Head of caudate nucleus (tissue), 42 donors: ENCODE data around the gene MOCOS.
"Not testable (repeated sequence)": the region's sequence is repeated elsewhere in the genome, so short reads cannot be mapped to it uniquely, and the experiment has no call there.

Experiments used
- DNase-seq, 42 donors: peaks; one replicate each; pipeline versions ENCODE4 v3.0.0 to v3.0.0-alpha.2; 2020 to 2021; ENCODE audit warnings: mixed read lengths in 7 of 42
- intact Hi-C: fragments of 100-400 bp; cut with DNase I; formaldehyde crosslinking; loops from one replicate; pipeline ENCODE4 v1.15.0; 2022

The MOCOS gene

DNA sequence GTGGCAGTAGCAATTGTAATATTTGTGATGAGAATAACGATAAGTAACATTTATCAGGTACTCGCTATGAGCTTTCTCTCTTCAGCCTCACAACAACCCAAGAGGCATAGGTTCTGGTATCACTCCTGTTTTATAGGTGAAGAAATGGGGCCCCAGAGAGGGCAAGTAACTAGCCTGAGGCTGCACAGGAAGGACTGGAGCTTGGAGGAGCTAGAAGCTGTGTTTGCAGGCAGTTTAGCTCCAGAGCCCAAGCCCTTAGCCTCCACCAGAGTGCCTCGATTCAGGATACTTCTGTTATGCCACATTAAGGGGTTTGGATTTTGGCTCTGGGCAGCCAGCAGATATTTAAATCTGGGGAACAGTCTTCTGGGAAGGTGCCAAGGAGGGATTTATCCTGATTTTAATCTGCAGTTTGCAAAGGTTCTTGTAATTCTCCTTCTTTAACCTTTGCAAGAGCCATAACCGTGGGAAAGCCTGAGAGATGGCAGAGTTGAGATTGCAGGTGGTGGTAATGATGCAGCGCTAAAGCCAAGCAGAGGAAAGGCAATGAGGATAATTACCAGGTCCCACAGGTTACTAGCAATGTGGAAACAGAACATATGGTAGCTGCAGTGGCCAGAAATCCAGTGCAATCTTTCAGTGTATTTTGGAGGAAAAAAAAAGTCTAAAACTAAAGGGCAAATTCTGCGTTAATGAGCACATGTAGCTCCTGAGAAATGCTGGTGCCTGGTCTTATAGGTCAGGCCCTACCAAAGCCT lies 9.1 kb downstream of the MOCOS start:
- DNase-seq: no peak
- intact Hi-C loops: no loop called here

DNA sequence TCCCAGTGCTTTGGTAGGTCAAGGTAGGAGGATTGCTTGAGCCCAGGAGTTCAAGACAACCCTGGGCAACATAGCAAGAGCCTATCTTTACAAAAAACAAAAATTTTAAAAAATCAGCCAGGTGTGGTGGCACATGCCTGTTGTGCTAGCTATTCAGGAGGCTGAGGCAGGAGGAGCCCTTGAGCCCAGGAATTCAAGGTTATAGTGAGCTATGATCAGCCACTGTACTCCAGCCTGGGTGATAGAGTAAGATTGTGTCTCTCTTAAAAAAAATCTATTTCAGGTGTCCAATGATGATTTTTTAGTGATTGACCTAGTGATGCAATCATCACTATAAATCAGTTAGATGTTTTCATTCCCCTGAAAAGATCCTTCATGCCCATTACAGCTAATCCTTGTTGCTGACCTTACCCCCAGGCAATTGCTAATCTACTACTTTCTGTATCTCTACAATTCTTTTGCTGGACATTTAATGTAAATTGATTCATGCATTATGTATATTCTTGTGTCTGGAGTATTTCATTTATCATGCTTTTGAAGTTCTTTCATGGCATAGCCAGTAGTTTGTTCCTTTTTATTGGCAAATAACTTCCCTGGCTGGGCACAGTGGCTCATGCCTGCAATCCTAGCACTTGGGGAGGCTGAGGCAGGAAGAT lies 10.3 kb downstream of the MOCOS start:
- peak in 1 of 42 donors; percentile 24 for DNase-seq
- intact Hi-C loops: no loop called here

DNA sequence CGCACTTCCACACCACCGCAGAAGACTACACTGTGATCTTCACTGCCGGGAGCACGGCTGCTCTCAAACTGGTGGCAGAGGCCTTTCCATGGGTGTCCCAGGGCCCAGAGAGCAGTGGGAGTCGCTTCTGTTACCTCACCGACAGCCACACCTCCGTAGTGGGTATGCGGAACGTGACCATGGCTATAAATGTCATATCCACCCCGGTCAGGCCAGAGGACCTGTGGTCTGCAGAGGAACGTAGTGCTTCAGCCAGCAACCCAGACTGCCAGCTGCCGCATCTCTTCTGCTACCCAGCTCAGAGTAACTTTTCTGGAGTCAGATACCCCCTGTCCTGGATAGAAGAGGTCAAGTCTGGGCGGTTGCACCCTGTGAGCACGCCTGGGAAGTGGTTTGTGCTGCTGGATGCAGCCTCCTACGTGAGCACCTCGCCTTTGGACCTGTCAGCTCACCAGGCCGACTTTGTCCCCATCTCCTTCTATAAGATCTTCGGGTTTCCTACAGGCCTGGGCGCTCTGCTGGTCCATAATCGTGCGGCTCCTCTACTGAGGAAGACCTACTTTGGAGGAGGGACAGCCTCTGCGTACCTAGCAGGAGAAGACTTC lies 12.5 kb downstream of the MOCOS start:
- intact Hi-C loops: no loop called here
- peak in 1 of 42 donors; percentile 14 for DNase-seq

DNA sequence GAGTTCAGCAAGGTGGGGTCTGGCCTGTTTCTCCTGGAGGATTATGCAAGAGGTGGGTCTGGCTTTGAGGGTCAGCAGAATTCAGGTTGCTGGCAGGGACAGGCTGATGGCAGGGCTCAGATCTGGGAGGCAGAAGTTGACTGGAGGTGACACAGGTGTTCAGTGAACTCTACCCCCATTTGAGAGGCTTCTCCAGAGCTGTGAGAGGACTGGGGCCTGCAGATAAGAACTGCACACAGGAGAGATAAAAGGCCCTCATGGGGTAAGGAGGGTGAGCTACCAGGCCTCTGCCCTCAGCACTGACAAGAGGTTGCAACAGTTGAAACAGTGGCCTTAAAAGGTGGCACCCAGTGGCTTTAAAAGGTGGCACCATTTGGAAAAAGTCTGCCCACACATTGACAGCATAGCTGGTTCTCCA lies 13.1 kb downstream of the MOCOS start:
- DNase-seq: peak in 1 of 42 donors; percentile 12
- intact Hi-C loops: no loop called here

DNA sequence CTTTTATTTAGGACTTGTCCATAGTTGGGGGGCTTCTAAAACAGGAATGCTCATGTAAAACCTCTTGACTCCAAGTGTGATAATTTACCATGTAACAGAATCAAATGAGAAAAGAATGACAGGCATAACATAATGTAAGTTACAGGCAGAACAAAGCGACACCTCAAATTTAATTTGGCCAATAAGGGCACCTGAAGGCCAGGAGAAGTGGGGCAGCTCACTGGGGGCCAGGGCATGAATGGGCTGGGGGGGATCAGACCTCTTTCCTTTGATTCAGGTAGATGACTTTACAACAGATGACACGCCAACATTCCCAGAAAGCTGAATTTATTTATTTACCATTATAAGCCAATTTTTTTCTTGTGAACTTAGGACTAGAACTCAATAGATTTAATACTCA lies 14.5 kb downstream of the MOCOS start:
- DNase-seq: no peak
- intact Hi-C loops: no loop called here

DNA sequence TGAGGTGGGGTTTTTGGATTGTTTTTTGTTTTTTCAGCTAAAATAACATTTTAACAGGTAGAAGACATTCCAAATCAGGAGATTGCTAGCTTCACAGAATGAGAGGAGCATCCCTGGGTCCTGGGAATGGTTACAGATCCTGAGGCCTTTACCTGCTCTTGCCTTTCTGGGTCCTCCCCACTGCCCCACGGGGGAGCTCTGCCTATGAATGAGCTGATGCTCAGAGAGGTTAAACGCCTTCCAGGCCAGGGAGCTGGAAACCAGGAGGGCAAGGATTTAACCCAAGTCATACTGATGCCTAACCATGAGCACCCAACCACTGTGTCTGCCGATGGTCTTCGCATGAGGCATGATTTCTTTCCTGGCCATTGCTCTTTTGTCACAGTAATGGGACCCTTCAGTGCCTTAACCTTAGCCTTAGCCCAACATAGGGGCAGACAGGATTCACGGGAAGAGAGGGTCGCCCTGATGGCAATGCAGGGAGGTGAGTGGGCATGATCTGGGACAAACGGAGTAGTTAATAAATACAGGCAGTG lies 16.1 kb downstream of the MOCOS start:
- peak in 2 of 42 donors; percentile 16 to 27 for DNase-seq
- intact Hi-C loops: no loop called here

DNA sequence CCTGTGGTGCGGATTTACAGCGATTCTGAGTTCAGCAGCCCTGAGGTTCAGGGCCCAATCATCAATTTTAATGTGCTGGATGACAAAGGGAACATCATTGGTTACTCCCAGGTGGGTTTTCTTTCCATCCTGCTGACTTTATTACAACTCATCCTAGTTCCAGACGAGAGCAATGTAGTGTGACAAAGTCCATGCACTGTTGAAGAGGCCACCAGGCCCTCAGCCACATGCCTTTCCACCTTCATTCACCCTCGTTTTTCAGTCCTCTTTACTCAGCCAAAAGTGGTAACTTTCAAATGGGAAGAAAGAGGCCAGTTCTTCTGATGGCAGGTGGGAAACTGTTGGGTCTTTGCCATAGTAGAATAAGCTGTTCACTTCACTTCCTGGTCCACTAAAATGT lies 17.9 kb downstream of the MOCOS start:
- intact Hi-C loops: no loop called here
- DNase-seq: peak in 1 of 42 donors; percentile 11

DNA sequence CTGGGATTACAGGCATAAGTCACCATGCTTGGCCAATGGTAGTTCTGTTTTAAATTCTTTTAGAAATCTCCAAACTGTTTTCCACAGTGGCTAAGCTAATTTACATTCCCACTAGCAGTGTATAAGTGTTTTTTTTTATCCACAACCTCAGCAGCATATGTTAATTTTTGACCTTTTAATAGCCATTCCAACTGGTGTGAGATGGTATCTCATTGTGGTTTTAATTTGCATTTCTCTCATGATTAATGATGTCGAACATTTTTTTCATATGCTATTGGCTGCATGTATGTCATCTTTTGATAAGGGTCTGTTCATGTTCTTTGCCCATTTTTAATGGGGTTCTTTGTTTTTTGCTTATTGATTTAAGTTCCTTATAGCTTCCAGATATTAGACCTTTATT lies 20.0 kb downstream of the MOCOS start:
- intact Hi-C loops: no loop called here
- no peak for DNase-seq

DNA sequence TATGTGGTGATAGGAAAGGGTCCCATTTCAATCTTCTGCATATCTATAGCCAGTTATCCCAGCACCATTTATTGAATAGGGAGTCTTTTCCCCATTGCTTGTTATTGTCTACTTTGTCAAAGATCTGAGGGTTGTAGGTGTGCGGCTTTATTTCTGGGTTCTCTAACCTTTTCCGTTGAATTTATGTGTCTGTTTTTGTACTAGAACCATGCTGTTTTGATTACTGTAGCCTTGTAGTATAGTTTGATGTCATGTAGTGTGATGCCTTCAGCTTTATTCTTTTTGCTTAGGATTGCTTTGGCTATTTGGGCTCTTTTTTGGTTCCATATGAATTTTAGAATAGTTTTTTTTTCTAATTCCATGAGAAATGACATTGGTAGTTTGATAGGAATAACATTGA lies 20.7 kb downstream of the MOCOS start:
- DNase-seq, intact Hi-C loops: not testable (repeated sequence)

DNA sequence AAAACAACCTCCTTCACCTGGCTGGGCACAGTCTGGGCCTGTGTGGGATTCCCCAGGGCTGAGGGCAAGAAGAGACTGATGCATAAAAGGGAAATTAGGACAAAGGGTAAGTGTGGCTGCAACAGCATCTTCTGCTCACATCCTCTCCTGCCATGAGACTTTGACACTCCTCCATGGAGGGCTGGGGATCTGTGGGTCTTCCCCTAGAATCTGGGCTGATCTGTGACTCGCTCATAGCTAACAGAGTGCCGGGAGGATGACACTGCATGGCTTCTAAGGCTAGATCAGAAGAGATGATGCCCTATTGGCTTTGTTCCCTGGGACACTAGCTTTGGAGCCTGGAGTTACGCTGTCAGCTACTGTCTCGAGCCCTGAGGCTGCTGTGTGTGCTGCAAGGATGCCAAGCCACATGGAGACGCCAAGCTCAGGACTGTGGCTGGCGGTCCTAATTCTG lies 24.3 kb downstream of the MOCOS start:
- intact Hi-C loops: no loop called here

DNA sequence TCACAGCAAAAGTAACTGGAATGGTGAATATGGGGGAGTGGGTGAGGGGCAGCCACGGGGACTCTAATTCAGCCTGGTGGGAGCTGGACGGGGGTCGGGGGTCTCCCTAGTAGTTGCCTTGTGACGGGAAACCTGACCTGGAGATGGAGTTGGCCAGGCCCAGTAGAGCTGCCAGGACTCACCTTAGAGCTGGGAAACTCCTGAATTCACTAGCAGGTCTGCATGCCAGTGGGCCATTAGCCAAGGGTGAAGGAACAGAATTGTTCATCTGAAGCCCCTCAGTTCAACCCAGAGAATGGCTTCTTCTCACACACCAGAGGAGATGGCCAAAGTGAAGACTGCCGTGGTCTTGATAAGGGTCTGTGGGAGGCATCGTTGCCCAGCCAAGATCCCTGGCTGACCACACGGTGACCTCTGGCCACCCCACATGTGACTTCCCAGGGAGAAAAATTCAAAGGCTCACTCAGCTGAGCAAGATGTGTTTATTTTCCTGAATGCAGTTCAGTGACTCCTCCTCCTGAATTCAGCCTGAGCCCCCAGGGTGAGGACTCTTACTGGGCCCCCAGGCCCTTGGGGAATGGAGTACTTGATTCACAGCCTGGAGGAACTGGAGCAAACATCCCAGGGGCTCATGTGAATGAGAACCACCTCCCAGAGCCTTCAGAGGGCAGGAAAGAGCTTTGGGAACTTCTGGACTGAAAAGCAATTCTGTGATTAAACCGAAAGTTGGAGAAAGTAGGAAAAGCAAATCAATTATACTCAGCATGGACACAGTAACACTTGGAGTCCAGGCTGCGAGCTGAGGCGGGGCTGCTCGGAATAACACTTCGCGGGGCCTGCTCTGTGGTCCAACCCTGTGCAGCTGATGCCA lies 25.2 kb downstream of the MOCOS start:
- intact Hi-C loops: no loop called here
- peak in 4 of 42 donors; percentile 7 to 38 (median 16) for DNase-seq

More for the DNA sequence above, 24.3 kb downstream of the MOCOS start:
- peak in 2 of 42 donors; percentile 6 to 32 for DNase-seq

DNA sequence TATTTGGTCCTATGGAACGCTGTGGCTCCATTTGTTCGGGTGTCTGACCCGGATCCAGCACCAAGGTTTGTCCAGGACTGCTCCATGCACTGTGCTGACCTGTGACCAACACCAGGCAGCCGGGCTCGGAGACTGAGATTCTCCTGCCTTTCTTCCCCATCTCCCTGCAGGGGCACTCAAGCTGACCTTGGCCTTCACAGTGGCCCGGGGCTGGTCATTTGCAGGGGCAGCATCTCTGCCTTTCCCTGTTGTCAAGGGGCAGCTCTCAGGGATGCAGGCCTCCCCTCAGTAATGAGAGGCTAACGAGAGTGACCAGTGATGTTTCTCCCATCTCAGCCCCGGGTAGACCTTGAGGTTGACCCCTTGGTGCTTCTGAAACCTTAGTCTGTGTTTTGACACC lies 27.5 kb downstream of the MOCOS start:
- intact Hi-C loops: no loop called here
- no peak for DNase-seq

DNA sequence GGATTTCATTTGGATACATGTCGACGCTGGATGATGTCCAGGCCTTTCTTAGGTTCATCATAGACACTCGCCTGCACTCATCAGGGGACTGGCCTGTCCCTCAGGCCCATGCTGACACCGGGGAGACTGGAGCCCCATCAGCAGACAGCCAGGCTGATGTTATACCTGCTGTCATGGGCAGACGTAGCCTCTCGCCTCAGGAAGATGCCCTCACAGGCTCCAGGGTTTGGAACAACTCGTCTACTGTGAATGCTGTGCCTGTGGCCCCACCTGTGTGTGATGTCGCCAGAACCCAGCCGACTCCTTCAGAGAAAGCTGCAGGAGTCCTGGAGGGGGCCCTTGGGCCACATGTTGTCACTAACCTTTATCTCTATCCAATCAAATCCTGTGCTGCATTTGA lies 28.3 kb downstream of the MOCOS start:
- no peak for DNase-seq
- intact Hi-C loops: no loop called here

DNA sequence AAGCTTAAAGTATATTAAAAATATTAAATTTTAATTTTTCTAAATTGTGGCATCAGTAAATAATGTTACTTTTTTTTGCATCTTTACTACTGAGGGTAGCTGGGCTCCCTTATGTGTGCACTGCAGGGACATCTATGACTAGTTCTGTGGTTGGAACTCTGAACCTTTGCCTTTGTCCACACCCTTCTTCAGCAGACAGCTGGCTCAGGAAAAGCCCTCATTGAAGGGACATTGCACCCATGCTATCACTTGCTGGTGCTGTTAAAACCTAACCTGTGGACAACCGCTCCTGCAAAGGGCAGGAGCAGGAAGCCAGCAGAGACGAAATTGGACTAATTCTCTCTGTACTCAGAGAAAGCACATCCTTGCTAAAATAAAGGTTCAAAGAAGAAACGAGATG lies 30.1 kb downstream of the MOCOS start:
- intact Hi-C loops: no loop called here
- DNase-seq: no peak

DNA sequence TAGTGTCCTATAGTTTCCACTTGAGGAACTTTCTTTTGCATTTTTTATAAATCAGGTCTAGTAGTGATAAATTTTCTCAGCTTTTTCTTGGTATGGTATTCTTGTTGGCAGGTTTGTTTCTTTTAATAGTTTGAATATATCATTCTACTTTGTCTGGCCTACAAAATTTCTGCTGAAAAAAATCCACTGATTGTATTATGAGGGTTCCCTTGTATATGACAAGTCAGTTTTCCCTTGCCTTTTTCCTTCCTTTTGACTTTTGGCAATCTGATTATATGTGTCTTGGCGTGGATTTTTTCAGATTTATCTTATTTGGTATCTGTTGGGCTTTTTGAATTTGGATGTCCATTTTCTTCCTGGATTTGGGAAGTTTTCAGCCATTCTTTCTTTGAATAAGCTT lies 41.9 kb downstream of the MOCOS start:
- DNase-seq: no peak
- intact Hi-C loops: no loop called here

DNA sequence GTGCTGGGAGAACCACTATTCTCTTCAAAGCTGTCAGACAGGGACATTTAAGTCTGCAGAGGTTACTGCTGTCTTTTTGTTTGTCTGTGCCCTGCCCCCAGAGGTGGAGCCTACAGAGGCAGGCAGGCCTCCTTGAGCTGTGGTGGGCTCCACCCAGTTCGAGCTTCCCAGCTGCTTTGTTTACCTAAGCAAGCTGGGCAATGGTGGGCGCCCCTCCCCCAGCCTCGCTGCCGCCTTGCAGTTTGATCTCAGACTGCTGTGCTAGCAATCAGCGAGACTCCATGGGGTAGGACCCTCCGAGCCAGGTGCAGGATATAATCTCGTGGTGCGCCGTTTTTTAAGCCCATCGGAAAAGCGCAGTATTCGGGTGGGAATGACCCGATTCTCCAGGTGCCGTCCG lies 53.2 kb downstream of the MOCOS start:
- intact Hi-C loops: not testable (repeated sequence)

DNA sequence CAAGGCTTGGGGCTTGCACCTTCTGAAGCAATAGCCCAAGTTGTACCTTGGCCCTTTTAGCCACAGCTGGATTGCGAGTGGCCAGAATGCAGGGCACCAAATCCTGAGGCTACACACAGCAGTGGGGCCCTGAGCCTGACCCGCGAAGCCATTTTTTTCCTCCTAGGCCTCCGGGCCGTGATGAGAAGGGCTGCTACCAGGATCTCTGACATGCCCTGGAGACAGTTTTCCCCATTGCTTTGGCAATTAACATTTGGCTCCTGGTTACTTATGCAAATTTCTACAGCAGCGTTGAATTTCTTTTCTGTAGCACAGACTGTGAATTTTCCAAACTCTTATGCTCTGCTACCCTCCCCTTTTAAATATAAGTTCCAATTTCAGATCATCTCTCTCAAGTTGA lies 54.5 kb downstream of the MOCOS start:
- DNase-seq: no peak
- intact Hi-C loops: no loop called here

More for the DNA sequence above, 53.2 kb downstream of the MOCOS start:
- DNase-seq: not testable (repeated sequence)

DNA sequence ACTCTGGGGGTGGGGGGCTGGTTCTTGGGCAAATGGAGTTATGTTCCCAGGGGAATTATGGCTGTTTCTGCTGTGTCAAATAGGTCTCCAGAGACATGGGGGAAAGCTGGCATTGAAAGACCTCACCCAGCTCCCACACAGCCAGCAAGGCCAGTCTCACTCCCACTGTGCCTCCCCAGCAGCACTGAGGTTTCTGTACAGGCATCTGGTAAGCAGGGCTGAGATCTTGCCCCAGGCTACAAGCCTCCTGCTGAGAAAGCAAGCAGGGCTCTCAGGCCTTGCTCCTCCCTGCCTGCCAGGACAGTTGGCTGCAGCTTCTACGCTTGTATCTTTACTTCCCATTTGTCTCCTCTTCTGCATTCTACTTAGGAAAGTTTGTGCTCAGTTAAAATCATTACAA lies 59.7 kb downstream of the MOCOS start:
- no peak for DNase-seq
- intact Hi-C loops: no loop called here

DNA sequence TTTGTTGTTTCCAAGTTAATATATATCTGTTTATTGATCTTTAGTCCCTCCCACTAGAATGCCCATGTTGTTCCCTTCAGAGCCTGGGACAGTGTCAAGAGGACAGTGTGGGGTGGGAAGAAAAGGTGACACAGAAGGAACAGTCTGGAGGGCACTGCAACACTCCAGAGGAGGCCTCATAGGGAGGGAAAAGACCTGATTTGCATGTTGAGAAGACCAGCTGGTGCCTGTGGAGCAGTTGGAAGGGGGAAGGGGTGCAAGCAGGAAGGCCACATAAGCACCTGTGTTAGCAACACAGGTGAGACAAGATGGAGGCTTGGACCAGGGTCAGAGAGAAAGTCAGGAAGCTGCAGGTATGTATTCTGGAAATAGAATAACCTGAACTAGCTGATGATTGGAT lies 62.1 kb downstream of the MOCOS start:
- intact Hi-C loops: no loop called here
- no peak for DNase-seq
